ENCODE data around the gene MAP1LC3B2.
"Not testable (repeated sequence)": the region's sequence is repeated elsewhere in the genome, so short reads cannot be mapped to it uniquely, and the experiment has no call there.

The MAP1LC3B2 gene

GRCh38 chr12:116562090-116562489 is 2.9 kb downstream of the MAP1LC3B2 start:
- no peak overlapping the region for H3K4me3 ChIP-seq (ENCODE audit: low read length)
- no peaks in the 10 kb centered on the region for H3K36me3 ChIP-seq (ENCODE audit: insufficient read depth, low read length)
- H3K27me3 ChIP-seq (ENCODE audit: insufficient read depth, low read length), result no peaks in the 10 kb centered on the region
- no peak overlapping the region for H3K9ac ChIP-seq (ENCODE audit: low read depth, low read length)
- WGBS, result 81% methylated on average over 7 of the region's 7 CpGs
- H3K27ac ChIP-seq (ENCODE audit: low read depth, low read length), result no peak overlapping the region
- peaks cover 13% of the 10 kb centered on the region for H3K9me3 ChIP-seq (ENCODE audit: insufficient read depth, low read depth, low read length)
- peaks cover 11% of the 10 kb centered on the region for H3K4me1 ChIP-seq (ENCODE audit: insufficient read depth, low read length)

DNA sequence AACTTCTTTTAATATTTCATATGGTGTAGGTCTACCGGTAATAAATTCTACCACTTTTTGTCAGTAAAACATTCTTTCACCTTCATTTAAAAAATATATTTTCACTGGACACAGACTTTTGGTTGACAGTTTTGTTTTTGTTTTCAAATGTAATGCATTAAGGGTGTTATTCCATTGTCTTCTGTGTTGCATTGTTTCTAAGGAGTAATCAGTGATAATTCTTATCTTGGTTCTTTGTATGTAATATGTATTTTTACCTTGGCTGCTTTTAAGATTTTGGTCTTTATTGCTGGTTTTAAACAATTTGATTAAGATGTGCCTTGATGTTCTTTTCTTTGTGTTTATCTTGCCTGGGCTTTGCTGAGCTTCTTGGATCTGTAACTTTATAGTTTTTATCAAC is 4.1 kb downstream of the MAP1LC3B2 start:
- H3K9me3 ChIP-seq (ENCODE audit: insufficient read depth, low read depth, low read length), result peaks cover 13% of the 10 kb centered on the region
- no CpG with 5 or more reads among the region's 1 CpG for WGBS
- H3K4me3 ChIP-seq (ENCODE audit: low read length), result no peak overlapping the region

DNA sequence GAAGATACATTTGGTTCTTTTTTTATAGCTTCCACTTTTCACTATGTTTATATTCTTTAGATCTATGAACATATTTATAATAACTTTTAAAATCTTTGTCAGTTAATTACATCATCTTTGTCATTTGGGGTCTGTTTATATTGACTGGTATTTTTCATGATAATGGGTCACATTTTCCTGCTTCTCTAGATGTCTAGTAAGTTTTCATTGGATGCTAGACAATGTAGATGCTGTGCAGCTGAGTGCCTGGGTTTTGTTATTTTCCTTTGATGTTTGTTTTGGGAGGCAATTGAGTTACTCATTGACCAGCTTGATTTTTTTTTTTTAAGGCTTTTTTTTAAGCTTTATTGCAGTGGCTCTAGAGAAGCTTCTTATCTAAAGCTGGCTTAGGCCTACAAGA is 4.9 kb downstream of the MAP1LC3B2 start:
- H3K36me3 ChIP-seq (ENCODE audit: insufficient read depth, low read length), result no peaks in the 10 kb centered on the region
- H3K9ac ChIP-seq (ENCODE audit: low read depth, low read length), result no peak overlapping the region
- no peaks in the 10 kb centered on the region for H3K27me3 ChIP-seq (ENCODE audit: insufficient read depth, low read length)
- peaks cover 8% of the 10 kb centered on the region for H3K4me1 ChIP-seq (ENCODE audit: insufficient read depth, low read length)
- H3K9me3 ChIP-seq (ENCODE audit: insufficient read depth, low read depth, low read length), result peaks cover 13% of the 10 kb centered on the region
- H3K27ac ChIP-seq (ENCODE audit: low read depth, low read length), result no peak overlapping the region
- no peak overlapping the region for H3K4me3 ChIP-seq (ENCODE audit: low read length)

More for the DNA sequence above, 4.1 kb downstream of the MAP1LC3B2 start:
- Histone ChIP-seq H3K27me3 (ENCODE audit: insufficient read depth, low read length) (no peaks in the 10 kb centered on the region), H3K9ac (ENCODE audit: low read depth, low read length) (no peak overlapping the region), H3K27ac (ENCODE audit: low read depth, low read length) (no peak overlapping the region), H3K36me3 (ENCODE audit: insufficient read depth, low read length) (no peaks in the 10 kb centered on the region), H3K4me1 (ENCODE audit: insufficient read depth, low read length) (peaks cover 11% of the 10 kb centered on the region)

DNA sequence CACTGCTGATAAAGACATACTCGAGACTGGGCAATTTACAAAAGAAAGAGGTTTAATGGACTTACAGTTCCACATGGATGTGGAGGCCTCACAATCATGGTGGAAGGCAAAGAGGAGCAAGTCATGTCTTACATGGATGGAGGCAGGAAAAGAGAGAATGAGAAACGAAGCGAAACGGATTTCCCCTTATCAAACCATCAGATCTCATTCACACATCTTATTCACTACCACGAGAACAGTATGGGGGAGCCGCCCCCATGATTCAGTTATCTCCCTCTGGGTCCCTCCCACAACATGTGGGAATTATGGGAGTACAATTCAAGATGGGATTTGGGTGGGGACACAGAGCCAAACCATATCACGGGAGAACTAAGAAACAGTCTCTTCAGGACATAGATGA is 6.0 kb downstream of the MAP1LC3B2 start:
- not testable (repeated sequence) for H3K4me3 ChIP-seq (ENCODE audit: low read length); H3K27ac ChIP-seq (ENCODE audit: low read depth, low read length); H3K36me3 ChIP-seq (ENCODE audit: insufficient read depth, low read length); H3K9ac ChIP-seq (ENCODE audit: low read depth, low read length); H3K4me1 ChIP-seq (ENCODE audit: insufficient read depth, low read length); H3K27me3 ChIP-seq (ENCODE audit: insufficient read depth, low read length)
- WGBS, result 84% methylated on average over 5 of the region's 7 CpGs
- H3K9me3 ChIP-seq (ENCODE audit: insufficient read depth, low read depth, low read length), result peaks cover 13% of the 10 kb centered on the region

DNA sequence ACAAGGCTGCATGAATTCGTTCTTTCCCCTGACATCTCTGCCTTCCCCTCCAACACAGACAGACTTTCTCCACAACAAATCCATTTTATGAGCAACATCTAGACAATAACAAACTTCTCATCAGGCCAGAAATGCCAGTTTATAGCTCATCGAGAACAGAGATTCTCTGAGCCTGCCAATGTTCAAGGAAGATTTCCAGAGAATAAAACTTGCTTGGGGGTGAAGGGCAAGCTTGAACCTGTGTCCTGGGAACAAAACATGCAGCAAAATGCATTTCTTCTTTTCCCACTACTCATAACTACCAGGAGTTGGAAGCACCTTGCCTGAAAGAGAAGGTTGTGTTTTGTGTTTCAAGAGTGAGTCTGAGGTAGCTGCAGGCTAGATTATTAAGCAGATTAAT is 6.8 kb downstream of the MAP1LC3B2 start:
- H3K9me3 ChIP-seq (ENCODE audit: insufficient read depth, low read depth, low read length), result peaks cover 13% of the 10 kb centered on the region
- WGBS, result 93% methylated on average over 2 of the region's 2 CpGs
- H3K4me1 ChIP-seq (ENCODE audit: insufficient read depth, low read length), result no peaks in the 10 kb centered on the region
- no peaks in the 10 kb centered on the region for H3K27me3 ChIP-seq (ENCODE audit: insufficient read depth, low read length)
- no peak overlapping the region for H3K27ac ChIP-seq (ENCODE audit: low read depth, low read length)
- no peaks in the 10 kb centered on the region for H3K36me3 ChIP-seq (ENCODE audit: insufficient read depth, low read length)
- no peak overlapping the region for H3K9ac ChIP-seq (ENCODE audit: low read depth, low read length)
- H3K4me3 ChIP-seq (ENCODE audit: low read length), result no peak overlapping the region

DNA sequence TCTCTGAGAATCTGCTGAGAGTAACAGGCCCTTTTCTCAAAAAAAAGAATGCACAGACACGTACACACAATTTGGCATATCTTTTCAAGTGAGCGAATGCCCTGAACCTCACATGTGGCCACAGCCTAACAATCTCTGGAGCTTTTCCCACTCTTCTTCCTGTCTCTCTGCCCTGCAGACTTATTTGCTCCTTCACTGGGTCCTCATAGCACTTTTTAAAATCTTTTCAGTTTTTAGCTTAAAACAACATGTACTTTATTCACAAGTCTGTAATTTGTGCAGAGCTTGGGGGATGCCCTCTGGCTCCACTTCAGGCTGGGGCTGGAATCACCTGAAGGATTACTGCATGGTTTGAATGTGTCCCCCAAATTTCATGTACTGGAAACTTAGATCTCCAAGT is 9.0 kb downstream of the MAP1LC3B2 start:
- Histone ChIP-seq H3K36me3 (ENCODE audit: insufficient read depth, low read length) (no peaks in the 10 kb centered on the region), H3K9ac (ENCODE audit: low read depth, low read length) (no peak overlapping the region), H3K4me1 (ENCODE audit: insufficient read depth, low read length) (no peaks in the 10 kb centered on the region), H3K27me3 (ENCODE audit: insufficient read depth, low read length) (no peaks in the 10 kb centered on the region), H3K27ac (ENCODE audit: low read depth, low read length) (no peak overlapping the region), H3K9me3 (ENCODE audit: insufficient read depth, low read depth, low read length) (peaks cover 13% of the 10 kb centered on the region), H3K4me3 (ENCODE audit: low read length) (no peak overlapping the region)
- WGBS, result 95% methylated on average over 2 of the region's 2 CpGs

- Histone ChIP-seq H3K4me3 (ENCODE audit: low read length) (no peak overlapping the region), H3K27me3 (ENCODE audit: insufficient read depth, low read length) (no peaks in the 10 kb centered on the region), H3K27ac (ENCODE audit: low read depth, low read length) (no peak overlapping the region), H3K9ac (ENCODE audit: low read depth, low read length) (no peak overlapping the region), H3K9me3 (ENCODE audit: insufficient read depth, low read depth, low read length) (no peaks in the 10 kb centered on the region), H3K4me1 (ENCODE audit: insufficient read depth, low read length) (no peaks in the 10 kb centered on the region), H3K36me3 (ENCODE audit: insufficient read depth, low read length) (no peaks in the 10 kb centered on the region)
- 91% methylated on average over 2 of the region's 2 CpGs for WGBS
These were observed 11.9 kb downstream of the MAP1LC3B2 start for GRCh38 chr12:116571089-116571488.

- Histone ChIP-seq H3K36me3 (ENCODE audit: insufficient read depth, low read length) (no peaks in the 10 kb centered on the region), H3K9ac (ENCODE audit: low read depth, low read length) (no peak overlapping the region), H3K27ac (ENCODE audit: low read depth, low read length) (no peak overlapping the region), H3K4me3 (ENCODE audit: low read length) (no peak overlapping the region), H3K4me1 (ENCODE audit: insufficient read depth, low read length) (no peaks in the 10 kb centered on the region), H3K9me3 (ENCODE audit: insufficient read depth, low read depth, low read length) (no peaks in the 10 kb centered on the region), H3K27me3 (ENCODE audit: insufficient read depth, low read length) (no peaks in the 10 kb centered on the region)
- WGBS, result 91% methylated on average over 4 of the region's 4 CpGs
These were observed 14.6 kb downstream of the MAP1LC3B2 start for GRCh38 chr12:116573776-116574175.

DNA sequence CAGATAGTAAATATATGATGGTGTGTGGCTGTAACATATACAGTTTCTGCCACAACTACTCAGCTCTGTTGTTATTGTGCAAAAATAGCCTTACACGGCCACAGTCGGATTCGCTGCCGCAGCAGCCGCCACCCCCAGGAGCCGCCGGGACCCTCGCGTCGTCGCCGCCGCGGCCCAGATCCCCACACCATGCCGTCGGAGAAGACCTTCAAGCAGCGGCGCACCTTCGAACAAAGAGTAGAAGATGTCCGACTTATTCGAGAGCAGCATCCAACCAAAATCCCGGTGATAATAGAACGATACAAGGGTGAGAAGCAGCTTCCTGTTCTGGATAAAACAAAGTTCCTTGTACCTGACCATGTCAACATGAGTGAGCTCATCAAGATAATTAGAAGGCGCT is 16.6 kb downstream of the MAP1LC3B2 start:
- not testable (repeated sequence) for H3K27me3 ChIP-seq (ENCODE audit: insufficient read depth, low read length); H3K36me3 ChIP-seq (ENCODE audit: insufficient read depth, low read length); H3K27ac ChIP-seq (ENCODE audit: low read depth, low read length); H3K9ac ChIP-seq (ENCODE audit: low read depth, low read length); H3K4me1 ChIP-seq (ENCODE audit: insufficient read depth, low read length); H3K4me3 ChIP-seq (ENCODE audit: low read length); H3K9me3 ChIP-seq (ENCODE audit: insufficient read depth, low read depth, low read length)
- 91% methylated on average over 24 of the region's 24 CpGs for WGBS

GRCh38 chr12:116577154-116577561 is 18.0 kb downstream of the MAP1LC3B2 start:
- Histone ChIP-seq H3K27ac (ENCODE audit: low read depth, low read length) (no peak overlapping the region), H3K27me3 (ENCODE audit: insufficient read depth, low read length) (no peaks in the 10 kb centered on the region), H3K4me3 (ENCODE audit: low read length) (no peak overlapping the region), H3K9me3 (ENCODE audit: insufficient read depth, low read depth, low read length) (no peaks in the 10 kb centered on the region), H3K9ac (ENCODE audit: low read depth, low read length) (no peak overlapping the region), H3K36me3 (ENCODE audit: insufficient read depth, low read length) (no peaks in the 10 kb centered on the region), H3K4me1 (ENCODE audit: insufficient read depth, low read length) (no peaks in the 10 kb centered on the region)
- 95% methylated on average over 4 of the region's 4 CpGs for WGBS

- Histone ChIP-seq H3K27me3 (ENCODE audit: insufficient read depth, low read length) (no peaks in the 10 kb centered on the region), H3K4me3 (ENCODE audit: low read length) (no peak overlapping the region), H3K9ac (ENCODE audit: low read depth, low read length) (no peak overlapping the region), H3K9me3 (ENCODE audit: insufficient read depth, low read depth, low read length) (no peaks in the 10 kb centered on the region), H3K4me1 (ENCODE audit: insufficient read depth, low read length) (peaks cover 2% of the 10 kb centered on the region; the same call in 1 of the 2 replicates), H3K27ac (ENCODE audit: low read depth, low read length) (no peak overlapping the region), H3K36me3 (ENCODE audit: insufficient read depth, low read length) (no peaks in the 10 kb centered on the region)
- 93% methylated on average over 1 of the region's 1 CpG for WGBS
These were observed 18.9 kb downstream of the MAP1LC3B2 start for GRCh38 chr12:116578051-116578450.

- no peaks in the 10 kb centered on the region for H3K36me3 ChIP-seq (ENCODE audit: insufficient read depth, low read length)
- H3K4me1 ChIP-seq (ENCODE audit: insufficient read depth, low read length), result peaks cover 7% of the 10 kb centered on the region
- WGBS, result 85% methylated on average over 11 of the region's 11 CpGs
These were observed 23.4 kb downstream of the MAP1LC3B2 start for GRCh38 chr12:116582610-116583009.

More at GRCh38 chr12:116582610-116583009, 23.4 kb downstream of the MAP1LC3B2 start:
- H3K9ac ChIP-seq (ENCODE audit: low read depth, low read length), result no peak overlapping the region
- peaks cover 8% of the 10 kb centered on the region; the same call in 1 of the 2 replicates for H3K9me3 ChIP-seq (ENCODE audit: insufficient read depth, low read depth, low read length)
- H3K27me3 ChIP-seq (ENCODE audit: insufficient read depth, low read length), result no peaks in the 10 kb centered on the region
- no peak overlapping the region for H3K27ac ChIP-seq (ENCODE audit: low read depth, low read length)
- H3K4me3 ChIP-seq (ENCODE audit: low read length), result no peak overlapping the region
